Panc1 (cell line): ENCODE results near the gene DDX42.

Experiments
- POLR2AphosphoS5 ChIP-seq: IDR thresholded peaks from 2 replicates; pipeline ENCODE4 v1.6.1; 2012; ENCODE audit warnings: mild to moderate bottlenecking, low read depth, low read length, moderate library complexity
- SIN3A ChIP-seq: IDR thresholded peaks from 2 replicates; pipeline ENCODE4 v1.6.1; 2012; ENCODE audit warnings: low read depth, mild to moderate bottlenecking, low read length, moderate library complexity, borderline replicate concordance; ENCODE audit not compliant: insufficient read depth
- TCF7L2 ChIP-seq: IDR thresholded peaks from 2 replicates; pipeline ENCODE4 v1.6.1; 2011; ENCODE audit warnings: mild to moderate bottlenecking, low read depth, low read length, inconsistent platforms
- TF ChIP-seq, protein P1 (sequence below): fragments of 450-650 bp; IDR thresholded peaks from 2 replicates; pipeline ENCODE4 v1.5.1; 2017; ENCODE audit warnings: mild to moderate bottlenecking

DNA sequence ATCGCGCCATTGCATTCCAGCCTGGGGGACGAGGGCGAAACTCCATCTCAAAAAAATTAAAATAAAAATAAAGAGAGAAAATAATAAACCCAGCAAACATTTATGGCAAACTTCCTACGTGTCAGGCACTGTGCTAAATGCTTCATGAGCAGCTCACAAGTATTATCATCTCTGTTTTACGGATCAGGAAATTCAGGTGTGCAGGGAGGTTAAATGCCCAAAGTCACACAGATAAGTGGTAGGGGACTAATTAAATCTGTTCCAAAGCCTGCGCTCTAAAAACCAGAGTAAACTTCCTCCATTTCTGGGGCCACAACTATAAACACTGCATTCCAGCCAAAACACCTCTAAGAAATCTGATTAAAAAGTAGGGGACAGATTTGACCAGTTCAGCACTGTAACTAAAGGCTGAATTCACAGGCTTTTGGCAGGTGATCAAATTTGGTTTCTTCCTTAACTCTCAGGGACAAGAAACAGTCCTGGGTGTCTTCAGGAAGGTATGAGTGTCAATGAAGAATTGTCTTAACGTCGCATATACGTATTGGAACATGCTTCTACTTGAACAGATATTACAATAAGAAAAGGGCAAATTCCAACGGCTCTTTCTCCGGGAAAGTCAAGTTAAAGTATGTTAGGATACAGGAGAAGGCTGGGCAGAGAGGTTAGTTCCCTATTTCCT, 33.4 kb upstream of the DDX42 start:
- TF ChIP-seq, protein P1, sequence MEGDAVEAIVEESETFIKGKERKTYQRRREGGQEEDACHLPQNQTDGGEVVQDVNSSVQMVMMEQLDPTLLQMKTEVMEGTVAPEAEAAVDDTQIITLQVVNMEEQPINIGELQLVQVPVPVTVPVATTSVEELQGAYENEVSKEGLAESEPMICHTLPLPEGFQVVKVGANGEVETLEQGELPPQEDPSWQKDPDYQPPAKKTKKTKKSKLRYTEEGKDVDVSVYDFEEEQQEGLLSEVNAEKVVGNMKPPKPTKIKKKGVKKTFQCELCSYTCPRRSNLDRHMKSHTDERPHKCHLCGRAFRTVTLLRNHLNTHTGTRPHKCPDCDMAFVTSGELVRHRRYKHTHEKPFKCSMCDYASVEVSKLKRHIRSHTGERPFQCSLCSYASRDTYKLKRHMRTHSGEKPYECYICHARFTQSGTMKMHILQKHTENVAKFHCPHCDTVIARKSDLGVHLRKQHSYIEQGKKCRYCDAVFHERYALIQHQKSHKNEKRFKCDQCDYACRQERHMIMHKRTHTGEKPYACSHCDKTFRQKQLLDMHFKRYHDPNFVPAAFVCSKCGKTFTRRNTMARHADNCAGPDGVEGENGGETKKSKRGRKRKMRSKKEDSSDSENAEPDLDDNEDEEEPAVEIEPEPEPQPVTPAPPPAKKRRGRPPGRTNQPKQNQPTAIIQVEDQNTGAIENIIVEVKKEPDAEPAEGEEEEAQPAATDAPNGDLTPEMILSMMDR: no peak
- no peak for TF ChIP-seq POLR2AphosphoS5
- TF ChIP-seq SIN3A: no peak
- TF ChIP-seq TCF7L2: no peak
